Activated CD4-positive, alpha-beta T cell treated with anti-CD3 and anti-CD28 coated beads, Interleukin-2, amount 50 U/mL, for 16 hours (primary cell): ENCODE data around the gene CTRB1.
"Not testable (repeated sequence)": the region's sequence is repeated elsewhere in the genome, so short reads cannot be mapped to it uniquely, and the experiment has no call there.

ENCODE experiments used
- DNase-seq: peaks from one replicate; pipeline ENCODE4 v3.0.0-alpha.2; 2020

Gene CTRB1

GRCh38 chr16:75226550-75227360 is 8.0 kb downstream of the CTRB1 start:
- DNase-seq, result no peak

- no peak for DNase-seq
Measured at GRCh38 chr16:75227361-75228142, 8.8 kb downstream of the CTRB1 start.

- DNase-seq, result no peak
Measured at GRCh38 chr16:75228143-75228976, 9.6 kb downstream of the CTRB1 start.

GRCh38 chr16:75229172-75230031 is 10.6 kb downstream of the CTRB1 start:
- DNase-seq, result no peak

- DNase-seq, result no peak
Measured at GRCh38 chr16:75230471-75231110, 11.8 kb downstream of the CTRB1 start.

- no peak for DNase-seq
Measured at GRCh38 chr16:75231570-75231969, 12.8 kb downstream of the CTRB1 start.

GRCh38 chr16:75233611-75233938 is 14.8 kb downstream of the CTRB1 start:
- no peak for DNase-seq

GRCh38 chr16:75234856-75235696 is 16.3 kb downstream of the CTRB1 start:
- no peak for DNase-seq

GRCh38 chr16:75235721-75236193 is 17.0 kb downstream of the CTRB1 start:
- no peak for DNase-seq

GRCh38 chr16:75236232-75236631 is 17.4 kb downstream of the CTRB1 start:
- DNase-seq, result peak; percentile 51

GRCh38 chr16:75236736-75237397 is 18.1 kb downstream of the CTRB1 start:
- DNase-seq, result no peak

- DNase-seq, result no peak
Measured at GRCh38 chr16:75237398-75238131, 18.8 kb downstream of the CTRB1 start.

GRCh38 chr16:75238132-75238852 is 19.5 kb downstream of the CTRB1 start:
- no peak for DNase-seq

GRCh38 chr16:75238853-75239541 is 20.2 kb downstream of the CTRB1 start:
- no peak for DNase-seq

- no peak for DNase-seq
Measured at GRCh38 chr16:75239542-75240122, 20.8 kb downstream of the CTRB1 start.

- not testable (repeated sequence) for DNase-seq
Measured at GRCh38 chr16:75240633-75241032, 21.8 kb downstream of the CTRB1 start.

- DNase-seq, result no peak
Measured at GRCh38 chr16:75241412-75241811, 22.6 kb downstream of the CTRB1 start.

GRCh38 chr16:75241955-75242354 is 23.2 kb downstream of the CTRB1 start:
- no peak for DNase-seq
